HEK293T (cell line): ENCODE results near the gene FAM180A.

Experiments
- ARNT ChIP-seq: fragments of 450-650 bp; IDR thresholded peaks from 2 replicates; pipeline ENCODE4 v1.6.1; 2017; ENCODE audit warnings: mild to moderate bottlenecking
- BHLHE40 ChIP-seq: fragments of 450-650 bp; IDR thresholded peaks from 2 replicates; pipeline ENCODE4 v1.6.1; 2016; ENCODE audit warnings: mild to moderate bottlenecking, moderate library complexity, borderline replicate concordance
- CTBP1 ChIP-seq: fragments of 450-650 bp; IDR thresholded peaks from 2 replicates; pipeline ENCODE4 v1.6.1; 2016; ENCODE audit warnings: borderline replicate concordance
- ELF4 ChIP-seq: fragments of 450-650 bp; IDR thresholded peaks from 2 replicates; pipeline ENCODE4 v1.6.1; 2017; ENCODE audit warnings: antibody characterized with exemption
- FOXA1 ChIP-seq: fragments of 450-650 bp; IDR thresholded peaks from 2 replicates; pipeline ENCODE4 v1.6.1; 2016; ENCODE audit warnings: mild to moderate bottlenecking
- FOXK2 ChIP-seq: fragments of 450-650 bp; IDR thresholded peaks from 2 replicates; pipeline ENCODE4 v1.6.1; 2016; ENCODE audit warnings: mild to moderate bottlenecking
- HDGF ChIP-seq: fragments of 450-650 bp; IDR thresholded peaks from 2 replicates; pipeline ENCODE4 v1.6.1; 2017; ENCODE audit warnings: antibody characterized with exemption, borderline replicate concordance
- LEF1 ChIP-seq: fragments of 450-650 bp; IDR thresholded peaks from 2 replicates; pipeline ENCODE4 v1.6.1; 2017; ENCODE audit warnings: mild to moderate bottlenecking, borderline replicate concordance
- NFRKB ChIP-seq: fragments of 450-650 bp; IDR thresholded peaks from 2 replicates; pipeline ENCODE4 v1.6.1; 2016; ENCODE audit warnings: mild to moderate bottlenecking, moderate library complexity
- SP1 ChIP-seq: fragments of 450-650 bp; IDR thresholded peaks from 2 replicates; pipeline ENCODE4 v1.6.1; 2017
- SUZ12 ChIP-seq: fragments of 450-650 bp; IDR thresholded peaks from 2 replicates; pipeline ENCODE4 v1.6.1; 2016; ENCODE audit warnings: mild to moderate bottlenecking
- TARDBP ChIP-seq: fragments of 450-650 bp; IDR thresholded peaks from 2 replicates; pipeline ENCODE4 v1.6.1; 2016
- ZNF384 ChIP-seq: fragments of 450-650 bp; IDR thresholded peaks from 2 replicates; pipeline ENCODE4 v1.6.1; 2016

DNA sequence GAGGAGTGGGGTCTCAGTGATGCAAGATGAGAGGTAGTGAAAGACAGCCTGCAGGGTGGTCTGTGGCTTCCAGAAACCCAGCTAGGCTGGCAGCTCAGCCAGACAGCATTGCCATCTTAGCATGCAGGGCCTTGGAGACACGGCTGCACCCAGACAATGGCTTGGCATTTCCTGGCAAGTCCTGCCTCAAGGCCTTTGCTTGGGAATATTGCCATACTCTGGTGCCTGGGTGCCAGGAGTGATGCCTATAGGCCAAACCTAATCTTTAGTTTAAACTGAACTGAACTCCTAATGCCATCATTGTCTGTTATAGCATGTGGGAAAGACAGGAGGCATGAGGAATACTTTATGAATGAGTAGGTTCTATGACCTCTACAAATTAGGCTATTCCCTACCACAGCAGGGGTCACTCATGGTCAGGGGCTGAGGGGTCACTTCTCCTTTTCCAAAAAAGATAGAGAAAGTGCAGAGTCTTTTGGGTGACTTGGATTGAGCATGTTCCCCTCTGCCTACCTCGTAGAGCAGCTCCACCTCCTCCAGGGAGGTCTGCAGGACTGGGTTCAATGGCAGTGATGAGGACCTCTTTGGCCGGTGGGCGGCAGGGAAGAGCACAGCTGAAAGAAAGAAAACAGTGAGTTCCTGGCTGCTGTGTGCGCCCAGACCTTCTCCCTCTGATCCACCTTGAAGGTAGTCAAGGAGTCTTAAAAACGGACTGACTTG lies 11.9 kb downstream of the FAM180A start:
- TF ChIP-seq SP1: no peak
- no peak for TF ChIP-seq ARNT
- TF ChIP-seq ELF4: no peak
- TF ChIP-seq FOXA1: no peak
- no peak for TF ChIP-seq BHLHE40
- no peak for TF ChIP-seq CTBP1
- TF ChIP-seq SUZ12: no peak
- no peak for TF ChIP-seq FOXK2
- TF ChIP-seq TARDBP: no peak
- TF ChIP-seq LEF1: no peak
- no peak for TF ChIP-seq NFRKB
- no peak for TF ChIP-seq ZNF384
- no peak for TF ChIP-seq HDGF
